ENCODE measurements around the gene TMEM52. TPM values are rescaled to one million over a fixed set of nuclear protein-coding genes. Genes with fewer than 3 reads are reported as not detected.
A peak's percentile ranks its signal among the peaks of the same experiment; 100 is the strongest.

Gene TMEM52
- total and polyA plus RNA-seq, 2 of the 13 experiments (the other 11 are each of a cell fraction or from before 2014, with no cell fraction given): 13.2 to 18.7 TPM

DNA sequence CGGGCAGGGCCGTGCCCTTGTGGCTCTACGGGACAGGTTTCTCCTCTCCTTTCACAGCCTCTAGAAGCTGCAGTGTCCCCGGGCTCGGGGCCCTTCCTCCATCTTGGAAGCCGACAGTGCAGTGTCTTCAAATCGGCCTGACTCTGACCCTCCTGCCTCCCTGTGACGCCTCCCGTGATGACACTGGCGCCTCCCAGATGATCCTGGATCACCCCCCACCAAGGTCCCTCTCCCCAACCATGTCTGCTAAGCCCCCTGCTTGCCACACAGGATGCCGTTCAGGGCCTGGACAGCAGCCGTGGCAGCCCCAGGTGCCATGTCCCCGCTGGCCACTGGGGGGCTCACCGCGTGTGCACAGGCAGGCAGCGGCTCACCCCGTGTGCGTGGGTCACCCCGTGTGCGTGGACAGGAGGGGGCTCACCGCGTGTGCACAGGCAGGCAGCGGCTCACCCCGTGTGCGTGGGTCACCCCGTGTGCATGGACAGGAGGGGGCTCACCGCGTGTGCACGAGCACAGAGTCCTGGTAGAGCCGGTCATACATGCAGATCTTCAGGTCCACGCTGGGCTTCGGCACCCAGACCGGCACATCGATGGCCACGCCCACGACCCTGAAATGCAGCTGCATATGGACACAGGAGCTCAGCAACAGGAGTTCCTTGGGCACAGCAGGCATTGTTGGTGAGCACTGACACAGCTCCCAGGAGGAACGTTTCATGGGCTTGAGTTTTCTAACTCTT is 24.9 kb upstream of the TMEM52 start (continued):
- TF ChIP-seq ZBTB7B (CRISPR knock-in tag; IDR thresholded peaks at IDR 0.05): peak; percentile 89
- peak; percentile 61; the same call in 1 of the 2 replicates for TF ChIP-seq ZC3H4 (CRISPR knock-in tag; IDR thresholded peaks at IDR 0.05; ENCODE audit: borderline replicate concordance)
- peak; percentile 77; the same call in 1 of the 2 replicates for TF ChIP-seq MTA1 (CRISPR knock-in tag; IDR thresholded peaks at IDR 0.05; ENCODE audit: borderline replicate concordance)
- TF ChIP-seq, protein P1, sequence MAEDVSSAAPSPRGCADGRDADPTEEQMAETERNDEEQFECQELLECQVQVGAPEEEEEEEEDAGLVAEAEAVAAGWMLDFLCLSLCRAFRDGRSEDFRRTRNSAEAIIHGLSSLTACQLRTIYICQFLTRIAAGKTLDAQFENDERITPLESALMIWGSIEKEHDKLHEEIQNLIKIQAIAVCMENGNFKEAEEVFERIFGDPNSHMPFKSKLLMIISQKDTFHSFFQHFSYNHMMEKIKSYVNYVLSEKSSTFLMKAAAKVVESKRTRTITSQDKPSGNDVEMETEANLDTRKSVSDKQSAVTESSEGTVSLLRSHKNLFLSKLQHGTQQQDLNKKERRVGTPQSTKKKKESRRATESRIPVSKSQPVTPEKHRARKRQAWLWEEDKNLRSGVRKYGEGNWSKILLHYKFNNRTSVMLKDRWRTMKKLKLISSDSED (CRISPR knock-in tag; IDR thresholded peaks at IDR 0.05): 0 out of 2 replicates have a peak, but pooled peaks have one; percentile 5
- no peak for TF ChIP-seq ZNF496 (CRISPR knock-in tag; IDR thresholded peaks at IDR 0.05; ENCODE audit: insufficient replicate concordance)
- TF ChIP-seq SALL1 (CRISPR knock-in tag; IDR thresholded peaks at IDR 0.05): peak; percentile 94
- no peak for TF ChIP-seq CENPX (CRISPR knock-in tag; IDR thresholded peaks at IDR 0.05)
- peak; percentile 34; the same call in 1 of the 2 replicates for TF ChIP-seq RXRB (CRISPR knock-in tag; IDR thresholded peaks at IDR 0.05; ENCODE audit: borderline replicate concordance)
- no peak for TF ChIP-seq IKZF1 (IDR thresholded peaks at IDR 0.05)
- no peak for TF ChIP-seq SP1 (IDR thresholded peaks at IDR 0.05)
- TF ChIP-seq SP1 (CRISPR knock-in tag; IDR thresholded peaks at IDR 0.05): peak; percentile 70
- peak; percentile 96 for TF ChIP-seq ZBTB7A (CRISPR knock-in tag; IDR thresholded peaks at IDR 0.05)
- TF ChIP-seq, protein P2, sequence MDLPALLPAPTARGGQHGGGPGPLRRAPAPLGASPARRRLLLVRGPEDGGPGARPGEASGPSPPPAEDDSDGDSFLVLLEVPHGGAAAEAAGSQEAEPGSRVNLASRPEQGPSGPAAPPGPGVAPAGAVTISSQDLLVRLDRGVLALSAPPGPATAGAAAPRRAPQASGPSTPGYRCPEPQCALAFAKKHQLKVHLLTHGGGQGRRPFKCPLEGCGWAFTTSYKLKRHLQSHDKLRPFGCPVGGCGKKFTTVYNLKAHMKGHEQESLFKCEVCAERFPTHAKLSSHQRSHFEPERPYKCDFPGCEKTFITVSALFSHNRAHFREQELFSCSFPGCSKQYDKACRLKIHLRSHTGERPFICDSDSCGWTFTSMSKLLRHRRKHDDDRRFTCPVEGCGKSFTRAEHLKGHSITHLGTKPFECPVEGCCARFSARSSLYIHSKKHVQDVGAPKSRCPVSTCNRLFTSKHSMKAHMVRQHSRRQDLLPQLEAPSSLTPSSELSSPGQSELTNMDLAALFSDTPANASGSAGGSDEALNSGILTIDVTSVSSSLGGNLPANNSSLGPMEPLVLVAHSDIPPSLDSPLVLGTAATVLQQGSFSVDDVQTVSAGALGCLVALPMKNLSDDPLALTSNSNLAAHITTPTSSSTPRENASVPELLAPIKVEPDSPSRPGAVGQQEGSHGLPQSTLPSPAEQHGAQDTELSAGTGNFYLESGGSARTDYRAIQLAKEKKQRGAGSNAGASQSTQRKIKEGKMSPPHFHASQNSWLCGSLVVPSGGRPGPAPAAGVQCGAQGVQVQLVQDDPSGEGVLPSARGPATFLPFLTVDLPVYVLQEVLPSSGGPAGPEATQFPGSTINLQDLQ (CRISPR knock-in tag; IDR thresholded peaks at IDR 0.05): no peak
- peak; percentile 51; the same call in 1 of the 2 replicates for TF ChIP-seq AHR (CRISPR knock-in tag; IDR thresholded peaks at IDR 0.05)
- peak; percentile 62; the same call in 1 of the 2 replicates for TF ChIP-seq ZNF335 (CRISPR knock-in tag; IDR thresholded peaks at IDR 0.05)
- peak; percentile 83 for TF ChIP-seq ZNF768 (CRISPR knock-in tag; IDR thresholded peaks at IDR 0.05)
- TF ChIP-seq, protein P3, sequence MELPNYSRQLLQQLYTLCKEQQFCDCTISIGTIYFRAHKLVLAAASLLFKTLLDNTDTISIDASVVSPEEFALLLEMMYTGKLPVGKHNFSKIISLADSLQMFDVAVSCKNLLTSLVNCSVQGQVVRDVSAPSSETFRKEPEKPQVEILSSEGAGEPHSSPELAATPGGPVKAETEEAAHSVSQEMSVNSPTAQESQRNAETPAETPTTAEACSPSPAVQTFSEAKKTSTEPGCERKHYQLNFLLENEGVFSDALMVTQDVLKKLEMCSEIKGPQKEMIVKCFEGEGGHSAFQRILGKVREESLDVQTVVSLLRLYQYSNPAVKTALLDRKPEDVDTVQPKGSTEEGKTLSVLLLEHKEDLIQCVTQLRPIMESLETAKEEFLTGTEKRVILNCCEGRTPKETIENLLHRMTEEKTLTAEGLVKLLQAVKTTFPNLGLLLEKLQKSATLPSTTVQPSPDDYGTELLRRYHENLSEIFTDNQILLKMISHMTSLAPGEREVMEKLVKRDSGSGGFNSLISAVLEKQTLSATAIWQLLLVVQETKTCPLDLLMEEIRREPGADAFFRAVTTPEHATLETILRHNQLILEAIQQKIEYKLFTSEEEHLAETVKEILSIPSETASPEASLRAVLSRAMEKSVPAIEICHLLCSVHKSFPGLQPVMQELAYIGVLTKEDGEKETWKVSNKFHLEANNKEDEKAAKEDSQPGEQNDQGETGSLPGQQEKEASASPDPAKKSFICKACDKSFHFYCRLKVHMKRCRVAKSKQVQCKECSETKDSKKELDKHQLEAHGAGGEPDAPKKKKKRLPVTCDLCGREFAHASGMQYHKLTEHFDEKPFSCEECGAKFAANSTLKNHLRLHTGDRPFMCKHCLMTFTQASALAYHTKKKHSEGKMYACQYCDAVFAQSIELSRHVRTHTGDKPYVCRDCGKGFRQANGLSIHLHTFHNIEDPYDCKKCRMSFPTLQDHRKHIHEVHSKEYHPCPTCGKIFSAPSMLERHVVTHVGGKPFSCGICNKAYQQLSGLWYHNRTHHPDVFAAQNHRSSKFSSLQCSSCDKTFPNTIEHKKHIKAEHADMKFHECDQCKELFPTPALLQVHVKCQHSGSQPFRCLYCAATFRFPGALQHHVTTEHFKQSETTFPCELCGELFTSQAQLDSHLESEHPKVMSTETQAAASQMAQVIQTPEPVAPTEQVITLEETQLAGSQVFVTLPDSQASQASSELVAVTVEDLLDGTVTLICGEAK (IDR thresholded peaks at IDR 0.05): no peak
- TF ChIP-seq, protein P3 (CRISPR knock-in tag; IDR thresholded peaks at IDR 0.05): no peak
